EL (cell line): ENCODE measurements around the gene FAM217A.
"Not testable (repeated sequence)": the region's sequence is repeated elsewhere in the genome, so short reads cannot be mapped to it uniquely, and the experiment has no call there.

ENCODE experiments used
- DNase-seq: peaks from one replicate; pipeline ENCODE4 v3.0.0-alpha.2; 2016

FAM217A gene, protein sequence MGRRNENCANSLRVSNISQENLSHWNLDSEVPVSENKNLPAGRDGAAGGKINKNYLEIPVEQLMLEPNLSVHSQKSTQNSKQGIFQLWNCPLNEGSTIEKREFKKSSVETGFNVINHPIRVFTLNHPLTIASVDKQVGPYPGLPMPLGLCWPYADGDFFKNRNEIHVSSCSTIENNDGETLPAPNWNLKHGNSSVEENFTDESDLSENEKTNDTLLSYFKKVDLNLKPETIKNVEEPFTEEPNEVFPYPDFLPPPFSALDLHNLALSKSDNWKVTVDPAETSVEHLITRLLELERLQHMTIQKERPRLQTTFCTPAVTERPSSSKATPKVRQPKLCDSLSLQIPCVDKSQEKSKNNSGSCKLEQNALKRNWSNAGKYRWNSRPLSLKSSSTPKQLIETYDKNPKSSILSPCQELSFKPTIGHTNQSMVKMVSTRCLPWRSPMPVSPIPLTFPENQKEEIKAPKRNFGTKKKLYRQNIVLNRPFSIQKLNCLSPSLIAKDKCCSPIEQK

DNA sequence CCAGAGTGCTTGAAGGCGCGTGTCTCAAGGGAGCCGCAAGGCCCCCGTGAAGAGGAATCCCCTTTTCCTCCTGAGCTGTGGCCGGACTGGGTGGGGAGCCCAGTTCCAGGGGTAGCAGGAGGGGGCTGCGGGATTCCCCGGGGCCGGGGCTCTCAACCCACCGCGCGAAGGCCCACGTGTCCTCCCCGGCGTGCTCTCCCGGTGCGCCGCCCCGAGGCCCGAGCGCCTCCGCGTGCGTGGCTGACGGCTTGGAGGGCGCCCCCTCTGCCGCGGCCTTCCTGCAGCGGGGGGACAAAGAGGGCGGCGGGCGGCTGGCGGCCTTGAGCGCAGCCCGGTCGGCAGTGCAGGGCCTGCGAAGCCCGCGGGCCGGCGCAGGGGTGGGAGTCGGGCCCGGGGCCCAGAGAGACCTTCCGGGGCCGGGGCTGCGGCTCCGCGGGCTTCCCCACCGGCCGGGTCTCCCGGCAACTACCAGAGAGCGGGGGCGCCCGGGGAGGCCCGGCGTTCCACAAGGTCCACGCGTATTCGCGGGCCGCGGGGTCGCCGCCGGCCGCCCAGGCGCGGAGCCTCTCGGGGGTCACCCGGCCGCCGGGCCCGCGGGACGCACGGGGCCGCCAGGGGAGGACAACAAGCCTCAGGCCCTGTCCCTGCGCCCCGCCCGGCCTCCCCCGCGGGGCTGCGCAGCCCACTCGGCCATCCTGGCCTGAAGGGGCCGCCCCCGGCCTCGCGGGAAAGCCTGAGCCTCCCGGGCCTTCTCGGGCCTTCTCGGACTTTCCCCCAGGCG, at the start of gene FAM217A:
FAM217A (minus strand) TSS at position 447 of the 781 bp plus-strand sequence. CDS start 1,723 bp downstream, outside the sequence.
- DNase-seq = no peak

DNA sequence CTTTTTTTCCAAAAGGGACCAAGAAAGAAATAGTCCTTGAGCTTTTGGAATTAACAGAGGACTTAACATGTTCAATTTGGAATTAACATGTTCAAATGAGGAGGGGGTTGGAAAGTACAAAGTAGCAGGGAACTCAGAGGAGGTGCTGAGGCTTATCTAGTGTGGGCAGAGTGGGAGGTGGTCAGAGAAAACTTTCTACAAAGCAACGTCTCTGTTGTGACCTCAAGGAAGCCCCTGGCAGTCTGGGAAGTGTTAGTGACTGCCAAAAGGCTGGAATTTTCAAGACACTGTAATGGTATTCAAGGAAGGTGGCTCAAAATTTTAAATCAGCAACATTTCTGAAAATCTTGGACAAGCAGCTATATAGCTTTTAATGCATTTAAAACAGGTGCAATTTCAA, 49.1 kb upstream of the FAM217A start:
- no peak for DNase-seq

DNA sequence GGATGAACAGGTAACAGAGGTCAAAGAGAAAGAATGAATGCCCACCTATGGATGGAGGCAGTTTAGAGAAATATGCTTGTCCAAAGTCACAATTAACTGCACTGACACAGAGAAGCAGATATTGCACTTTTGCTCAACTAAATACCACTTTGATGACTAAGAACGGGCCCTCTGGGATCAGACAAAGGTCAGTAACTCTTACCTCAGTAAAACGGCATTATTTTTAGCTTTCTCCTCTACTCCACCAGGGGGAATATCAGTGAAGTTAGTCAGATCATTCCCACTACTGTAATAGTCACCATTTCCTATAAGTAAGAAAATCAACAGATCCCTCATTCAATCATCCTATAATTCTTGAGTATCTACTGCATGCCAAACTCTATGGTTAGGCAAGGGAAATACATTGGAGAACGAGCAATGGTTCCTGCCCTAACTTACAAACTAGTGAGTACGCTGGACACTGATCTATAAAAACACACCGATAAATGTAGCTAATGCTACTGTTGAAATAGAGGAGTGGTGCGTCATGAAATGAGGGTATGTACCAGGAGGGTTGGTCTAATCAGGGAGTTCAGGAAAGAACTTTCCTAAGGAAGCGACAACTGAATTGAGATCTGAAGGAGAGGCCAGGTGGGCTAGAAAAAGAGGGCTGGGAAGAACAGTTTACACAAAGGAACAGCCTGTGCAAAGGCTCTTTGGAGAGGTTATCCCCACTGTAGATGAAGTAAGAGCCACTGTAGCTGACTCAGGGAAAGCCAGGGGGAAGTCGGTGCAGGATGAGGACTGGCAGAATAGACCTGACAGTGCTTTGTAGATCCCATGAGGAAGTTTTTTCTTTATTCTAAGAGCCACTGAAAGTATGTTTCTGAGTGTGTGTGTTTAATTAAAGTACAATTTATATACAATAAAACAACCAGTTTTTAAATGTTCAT, 47.3 kb upstream of the FAM217A start:
- DNase-seq = peak; percentile 92

DNA sequence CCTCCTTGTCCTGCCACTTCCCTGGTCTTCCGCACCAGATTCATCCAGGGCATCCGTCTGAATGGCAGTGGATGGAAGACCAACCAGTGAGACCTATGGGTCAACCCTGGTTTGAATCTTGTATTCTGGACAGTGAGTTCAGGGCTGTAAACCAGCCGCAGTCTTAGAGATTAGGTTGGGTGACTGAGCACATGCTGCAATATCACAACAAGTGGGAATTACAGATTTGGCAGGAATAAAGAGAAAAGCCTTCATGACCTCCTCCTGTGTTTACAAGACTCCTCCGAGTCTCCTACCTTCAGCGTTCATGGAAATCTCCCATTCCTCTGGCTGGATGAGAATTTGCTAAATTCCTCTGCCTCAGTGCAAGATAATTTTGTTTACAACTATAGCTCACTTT, 46.6 kb upstream of the FAM217A start:
- no peak for DNase-seq

DNA sequence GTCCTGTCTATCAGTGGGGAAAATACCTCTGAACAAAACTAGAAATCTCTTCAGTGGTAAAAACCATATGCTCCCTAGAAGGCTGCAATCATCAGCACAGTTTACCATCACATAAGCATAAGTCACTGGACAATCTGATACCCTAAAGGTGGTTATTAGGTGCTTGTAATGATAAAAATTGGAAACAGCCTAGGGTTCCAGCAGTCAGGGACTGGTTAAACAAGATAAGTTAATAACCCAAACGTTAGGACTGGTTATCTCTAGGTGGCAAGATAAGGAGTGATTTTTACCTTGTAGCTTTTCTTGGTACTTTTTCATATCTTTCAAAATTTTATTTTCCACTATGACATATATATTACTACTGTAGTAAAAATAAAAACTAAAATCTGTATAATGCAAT, 45.4 kb upstream of the FAM217A start:
- no peak for DNase-seq

DNA sequence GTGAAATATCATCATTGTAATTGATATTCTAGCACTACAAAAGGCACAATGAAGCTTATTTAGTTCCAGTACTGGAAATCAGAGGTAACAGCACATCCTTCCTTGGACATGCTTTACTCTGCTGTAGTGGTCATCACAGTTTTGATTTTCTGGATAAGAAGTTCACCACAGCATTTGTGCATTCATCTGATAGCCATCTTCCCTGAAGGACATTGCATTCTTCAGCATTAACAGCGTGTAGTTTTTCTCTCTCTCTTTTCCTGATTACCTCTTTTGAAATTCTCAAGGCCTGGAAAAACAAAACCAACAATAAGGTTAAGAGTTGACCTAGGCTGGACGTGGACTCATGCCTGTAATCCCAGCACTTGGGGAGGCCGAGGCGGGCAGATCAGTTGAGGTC, 36.8 kb upstream of the FAM217A start:
- no peak for DNase-seq

DNA sequence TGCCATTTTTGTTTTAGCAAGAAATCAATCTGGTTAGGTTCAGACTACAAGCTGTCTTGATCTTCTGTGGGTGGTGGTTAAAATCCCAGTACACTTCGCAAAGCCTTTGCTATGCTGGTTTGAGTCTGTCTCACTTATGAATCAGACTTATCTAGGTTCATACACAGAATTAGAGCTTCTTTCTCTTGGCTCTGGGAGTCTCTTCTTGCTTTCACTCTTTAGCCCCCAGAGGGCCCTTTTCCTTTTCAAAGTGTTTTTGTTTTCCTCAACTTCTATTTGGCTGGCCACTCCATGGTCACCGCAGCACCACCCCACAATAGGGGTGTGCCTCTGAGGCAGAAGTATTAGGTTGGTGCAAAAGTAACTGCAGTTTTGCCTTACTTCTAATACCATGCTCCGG, 35.2 kb upstream of the FAM217A start:
- DNase-seq = no peak

DNA sequence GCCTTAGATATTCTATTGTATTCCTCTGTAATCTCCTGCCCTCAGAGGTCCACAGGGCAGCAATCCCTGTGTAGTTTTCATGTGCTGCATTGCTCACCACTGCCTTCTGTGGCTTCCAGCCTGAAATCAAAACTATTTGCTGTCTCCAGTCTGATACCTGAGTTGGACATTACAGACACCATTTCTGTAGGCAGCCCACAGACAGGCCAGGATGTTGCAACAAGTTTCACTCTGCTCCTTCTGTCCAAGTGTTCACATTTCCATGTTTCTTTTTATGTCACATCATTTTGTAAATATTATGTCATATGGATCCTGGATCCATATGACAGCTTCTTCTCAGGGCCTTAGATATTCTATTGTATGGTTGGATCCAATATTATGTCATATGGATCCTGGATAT, 34.7 kb upstream of the FAM217A start:
- DNase-seq = no peak

DNA sequence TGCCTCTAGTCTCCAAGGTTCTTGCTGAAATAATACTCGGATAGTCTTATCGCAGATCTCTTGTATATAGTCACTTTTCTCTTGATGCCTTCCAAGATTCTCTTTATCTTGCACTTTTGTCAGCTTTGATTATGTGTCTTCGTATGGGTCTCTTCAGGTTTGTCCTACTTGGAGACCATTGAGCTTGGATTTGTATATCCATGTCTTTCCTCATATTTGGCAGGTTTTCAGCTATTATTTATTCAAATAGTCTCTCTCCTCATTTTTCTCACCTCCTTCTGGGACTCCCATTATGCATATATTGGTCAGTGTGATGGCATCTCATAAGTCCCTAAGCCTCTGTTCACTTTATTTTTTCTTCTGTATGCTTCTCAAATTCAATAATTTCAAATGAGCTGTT, 33.4 kb upstream of the FAM217A start:
- DNase-seq = no peak

DNA sequence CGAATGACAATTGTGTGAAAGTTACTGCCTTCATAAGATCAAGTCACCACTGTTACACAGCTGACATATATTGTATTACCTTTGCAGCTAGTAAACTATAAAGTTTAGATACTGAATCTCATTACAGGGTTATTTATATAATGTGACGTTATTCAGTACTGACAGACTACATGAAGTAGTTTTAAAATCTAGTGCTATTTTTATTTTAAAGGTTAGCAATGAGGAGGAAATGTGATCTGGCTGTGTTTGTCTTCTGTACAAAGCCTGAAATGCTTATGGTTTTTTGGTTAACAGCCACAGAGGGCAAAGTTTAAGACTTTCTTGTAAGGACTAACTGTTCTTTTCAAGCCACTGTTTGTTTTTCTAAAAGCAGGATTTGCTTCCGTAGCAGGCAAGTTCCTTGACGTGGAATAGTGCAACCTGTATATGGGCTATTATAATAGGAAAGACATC, 30.5 kb upstream of the FAM217A start:
- DNase-seq = not testable (repeated sequence)

DNA sequence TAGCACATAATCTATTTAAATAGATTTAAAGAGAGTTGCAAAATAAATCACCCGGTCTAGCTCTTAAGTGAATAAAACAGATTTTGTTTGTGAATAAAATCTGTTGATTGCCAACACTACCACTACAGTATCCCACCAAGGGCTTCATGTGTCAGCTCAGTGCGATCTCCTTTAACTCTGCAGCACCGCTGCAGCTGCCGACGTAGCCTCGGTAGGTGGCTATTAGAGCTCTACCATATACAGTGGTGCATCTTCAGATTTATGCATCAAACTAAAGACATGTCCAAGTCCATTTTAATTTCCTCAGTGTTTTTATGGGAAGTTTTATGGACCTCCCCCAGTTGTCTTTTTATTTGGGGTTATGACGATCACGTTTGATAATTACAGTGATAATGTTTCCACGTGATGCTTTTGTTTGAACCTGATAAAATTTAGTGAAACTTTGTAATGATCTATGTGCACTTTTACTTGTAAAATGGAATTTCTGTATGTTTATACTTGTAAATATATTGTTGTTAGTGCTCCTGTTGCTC, 29.7 kb upstream of the FAM217A start:
- DNase-seq = no peak

DNA sequence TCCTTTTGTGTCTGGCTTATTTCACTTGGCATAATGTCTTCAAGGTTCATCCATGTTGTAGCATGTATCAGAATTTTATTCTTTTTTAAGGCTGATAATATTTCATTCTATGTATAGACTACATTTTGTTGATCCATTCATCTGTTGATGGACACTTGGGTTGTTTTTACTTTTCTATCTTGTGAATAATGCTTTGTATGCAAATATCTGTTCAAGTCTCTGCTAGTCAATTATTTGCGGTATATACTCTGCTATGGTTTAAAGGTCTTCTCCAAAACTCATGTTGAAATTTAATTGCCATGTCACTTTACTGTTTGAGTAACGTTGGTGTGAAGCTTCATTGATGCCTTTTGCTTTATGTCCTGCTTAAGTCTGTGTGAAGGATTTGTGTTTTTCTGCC, 28.9 kb upstream of the FAM217A start:
- DNase-seq = no peak

DNA sequence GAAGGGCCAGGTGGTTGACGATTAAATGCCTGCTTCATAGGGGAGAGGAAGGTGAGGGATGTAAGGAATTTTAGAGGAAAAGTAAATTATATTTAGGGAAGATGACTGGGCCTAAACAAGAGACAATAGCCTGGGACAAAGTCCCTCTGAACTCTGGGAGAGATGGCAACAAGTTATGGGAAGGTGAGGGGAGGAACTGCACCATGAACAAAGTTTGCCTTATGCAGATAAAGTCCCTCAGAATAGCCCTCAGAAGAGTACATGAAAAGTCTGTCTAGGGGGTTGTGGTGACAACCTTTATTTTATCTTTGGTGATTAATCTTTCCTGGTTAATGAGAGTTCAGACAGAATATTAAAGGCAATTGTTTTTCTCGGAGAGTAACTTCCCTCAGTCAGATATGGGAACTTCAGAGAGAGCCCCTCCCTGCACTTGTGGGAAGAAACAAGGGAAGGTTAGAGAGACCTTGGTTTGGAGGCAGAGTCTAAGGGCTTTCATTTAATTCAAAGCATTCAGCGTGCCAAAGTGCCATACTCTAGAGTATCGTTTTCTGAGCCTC, 27.1 kb upstream of the FAM217A start:
- no peak for DNase-seq

DNA sequence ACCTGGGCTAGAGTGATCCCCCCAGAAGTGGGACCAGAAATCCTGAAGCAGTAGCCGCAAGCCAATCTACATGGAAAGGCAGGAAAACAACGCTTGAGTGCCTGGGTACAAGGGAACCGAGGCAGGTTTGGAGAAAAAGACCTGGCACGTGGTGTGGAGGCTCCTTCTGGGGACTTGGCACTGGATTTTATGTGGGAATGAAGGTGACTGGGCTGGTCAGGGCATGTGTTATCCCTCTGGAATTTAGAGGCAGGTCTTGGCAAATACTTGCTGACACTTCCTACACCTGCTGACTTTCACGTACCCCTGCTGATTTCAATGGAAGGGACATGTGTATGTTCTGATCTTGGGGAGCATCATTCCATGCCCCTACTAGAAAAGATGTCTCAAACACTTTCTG, 25.0 kb upstream of the FAM217A start:
- no peak for DNase-seq

DNA sequence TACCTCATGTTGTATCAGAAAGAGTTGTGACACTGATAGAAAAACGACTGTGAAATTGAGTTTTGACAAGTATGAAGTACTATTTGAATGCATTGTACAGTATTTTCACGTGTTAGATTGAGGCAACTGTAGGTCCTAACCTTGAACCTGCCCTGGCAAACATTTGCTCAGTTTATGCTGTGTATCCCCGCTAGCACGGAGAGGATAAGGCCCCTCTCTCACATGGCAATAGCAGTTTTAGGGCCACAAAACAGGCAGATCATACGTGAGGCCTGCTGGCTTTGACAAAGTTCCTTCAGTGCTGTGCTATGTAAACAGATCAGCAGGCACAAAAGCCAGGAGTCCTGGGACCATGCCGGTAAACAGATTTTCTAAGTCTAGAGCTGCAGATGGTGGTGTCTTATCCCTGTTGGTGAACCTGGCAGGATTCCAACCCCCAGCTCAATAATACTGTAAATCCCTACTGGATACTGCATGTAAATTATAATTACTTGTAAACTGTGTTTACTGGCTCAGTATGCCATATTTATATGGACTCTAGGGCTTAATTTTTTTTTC, 23.8 kb upstream of the FAM217A start:
- no peak for DNase-seq

DNA sequence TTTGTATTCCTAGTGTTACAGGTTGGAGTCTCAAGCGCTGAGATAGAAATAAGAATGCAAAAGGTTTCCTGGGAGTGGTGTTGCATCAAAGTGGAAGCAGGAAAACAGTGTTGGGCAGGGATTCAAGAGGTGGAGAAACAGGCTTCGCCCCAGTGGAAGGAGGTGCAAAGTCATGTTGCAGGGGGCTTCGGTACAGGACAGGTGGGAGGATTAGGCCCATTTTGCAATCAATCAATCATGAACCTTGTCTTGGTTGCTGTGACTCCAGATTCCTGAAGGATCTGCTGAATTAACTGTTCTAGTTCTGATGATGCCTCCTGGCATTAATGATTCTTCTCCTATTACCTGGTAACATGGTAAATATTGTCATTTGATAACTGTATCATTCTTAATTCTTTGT, 22.4 kb upstream of the FAM217A start:
- DNase-seq = no peak

DNA sequence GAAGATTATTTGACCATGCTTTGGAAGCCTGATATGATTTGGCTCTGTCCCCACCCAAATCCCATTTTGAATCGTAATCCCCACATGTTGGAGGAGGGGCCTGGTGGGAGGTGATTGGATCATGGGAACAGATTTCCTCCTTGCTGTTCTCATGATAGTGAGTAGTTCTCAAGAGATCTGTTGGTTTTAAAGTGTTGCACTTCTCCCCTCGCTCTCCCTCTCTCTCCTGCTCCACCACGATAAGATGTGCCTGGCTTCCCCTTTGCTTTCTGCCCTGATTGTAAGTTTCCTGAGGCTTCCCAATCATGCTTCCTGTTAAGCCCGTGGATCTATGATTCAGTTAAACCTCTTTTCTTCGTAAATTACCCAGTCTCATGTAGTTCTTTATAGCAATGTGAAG, 21.7 kb upstream of the FAM217A start:
- DNase-seq = no peak

DNA sequence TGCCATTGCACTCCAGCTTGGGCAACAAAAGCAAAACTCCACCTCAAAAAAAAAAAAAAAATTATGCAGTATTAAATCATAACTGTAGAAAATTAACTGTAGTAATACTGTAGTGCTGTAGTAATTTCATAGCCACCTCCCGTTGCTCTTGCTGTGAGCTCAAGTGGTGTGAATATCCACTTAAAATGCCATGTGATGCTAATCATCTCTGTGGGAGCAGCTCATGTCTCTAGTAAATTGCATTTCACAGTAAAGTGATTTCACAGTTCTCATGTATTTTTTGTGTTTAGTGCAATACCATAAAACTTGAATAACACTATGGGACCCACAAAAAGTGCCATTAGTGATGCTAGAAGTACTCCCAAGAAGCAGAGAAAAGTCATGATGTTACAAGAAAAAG, 14.4 kb upstream of the FAM217A start:
- no peak for DNase-seq

DNA sequence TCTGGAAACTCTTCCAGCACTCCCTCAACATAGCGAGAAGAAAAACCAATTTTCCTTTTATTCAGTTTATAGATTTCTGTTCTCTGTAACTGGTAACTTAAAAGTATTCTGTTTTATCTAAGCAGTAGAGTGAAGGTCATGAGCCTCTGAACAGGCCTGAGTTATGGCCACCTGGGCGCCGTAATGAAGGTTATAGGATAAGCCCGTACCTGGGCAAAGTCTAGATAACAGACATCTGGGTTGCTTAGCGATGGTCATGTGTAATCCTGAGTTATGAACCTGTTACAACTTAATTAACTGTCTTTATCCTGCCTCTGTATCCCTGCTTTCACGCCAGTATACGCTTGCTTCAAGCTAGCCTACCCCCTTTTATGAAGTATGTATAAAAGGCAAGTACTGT, 13.0 kb upstream of the FAM217A start:
- no peak for DNase-seq

DNA sequence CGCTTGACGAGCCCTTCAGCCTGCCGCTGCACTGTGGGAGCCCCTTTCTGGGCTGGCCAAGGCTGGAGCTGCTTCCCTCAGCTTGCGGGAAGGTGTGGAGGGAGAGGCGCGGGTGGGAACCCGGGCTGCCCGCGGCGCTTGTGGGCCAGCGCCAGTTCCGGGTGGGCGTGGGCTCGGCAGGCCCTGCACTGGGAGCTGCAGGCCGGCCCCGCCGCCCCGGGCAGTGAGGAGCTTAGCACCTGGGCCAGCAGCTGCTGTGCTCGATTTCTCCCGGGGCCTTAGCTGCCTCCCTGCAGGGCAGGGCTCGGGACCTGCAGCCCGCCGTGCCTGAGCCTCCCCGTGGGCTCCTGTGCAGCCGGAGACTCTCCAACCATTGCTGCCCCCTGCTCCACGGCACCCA, 11.1 kb upstream of the FAM217A start:
- DNase-seq = not testable (repeated sequence)

DNA sequence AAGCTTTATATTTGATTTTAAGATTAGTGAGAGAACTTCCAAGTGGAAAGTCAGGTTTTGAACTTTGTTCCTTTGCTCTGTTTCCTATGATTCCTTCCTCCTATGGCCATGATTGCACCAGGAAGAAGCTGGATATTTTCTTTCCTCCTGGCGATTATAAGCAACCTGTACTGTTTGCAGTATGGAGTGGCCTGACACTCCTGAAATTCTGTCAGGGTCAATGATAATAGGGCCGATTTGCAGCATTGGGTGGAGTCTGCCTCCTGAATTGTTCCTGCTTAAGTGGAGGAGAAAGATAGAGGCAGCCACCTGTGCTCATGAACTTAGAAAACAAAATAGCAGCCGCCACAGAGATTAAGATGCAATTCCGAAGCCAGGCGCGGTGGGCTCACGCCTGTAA, 9.8 kb upstream of the FAM217A start:
- no peak for DNase-seq

DNA sequence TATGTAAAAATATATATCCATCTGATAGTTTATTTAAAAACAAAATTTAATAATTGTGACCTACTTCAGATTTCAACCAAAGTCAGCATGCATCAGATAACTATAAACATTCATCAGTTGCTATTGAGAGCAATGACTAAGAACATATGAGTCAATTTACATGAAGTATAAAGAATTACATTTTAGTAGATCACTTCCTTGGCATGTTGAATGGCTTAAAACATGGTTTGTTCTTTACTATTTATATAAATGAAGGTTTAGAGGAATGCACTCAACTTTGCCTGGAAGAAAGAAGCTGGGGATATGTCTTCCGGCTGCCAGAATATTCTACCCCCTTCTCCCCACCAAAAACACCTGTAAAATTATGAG, 6.4 kb upstream of the FAM217A start:
- DNase-seq = peak; percentile 17
